ENCODE measurements around the gene POLE4.

The POLE4 gene

DNA sequence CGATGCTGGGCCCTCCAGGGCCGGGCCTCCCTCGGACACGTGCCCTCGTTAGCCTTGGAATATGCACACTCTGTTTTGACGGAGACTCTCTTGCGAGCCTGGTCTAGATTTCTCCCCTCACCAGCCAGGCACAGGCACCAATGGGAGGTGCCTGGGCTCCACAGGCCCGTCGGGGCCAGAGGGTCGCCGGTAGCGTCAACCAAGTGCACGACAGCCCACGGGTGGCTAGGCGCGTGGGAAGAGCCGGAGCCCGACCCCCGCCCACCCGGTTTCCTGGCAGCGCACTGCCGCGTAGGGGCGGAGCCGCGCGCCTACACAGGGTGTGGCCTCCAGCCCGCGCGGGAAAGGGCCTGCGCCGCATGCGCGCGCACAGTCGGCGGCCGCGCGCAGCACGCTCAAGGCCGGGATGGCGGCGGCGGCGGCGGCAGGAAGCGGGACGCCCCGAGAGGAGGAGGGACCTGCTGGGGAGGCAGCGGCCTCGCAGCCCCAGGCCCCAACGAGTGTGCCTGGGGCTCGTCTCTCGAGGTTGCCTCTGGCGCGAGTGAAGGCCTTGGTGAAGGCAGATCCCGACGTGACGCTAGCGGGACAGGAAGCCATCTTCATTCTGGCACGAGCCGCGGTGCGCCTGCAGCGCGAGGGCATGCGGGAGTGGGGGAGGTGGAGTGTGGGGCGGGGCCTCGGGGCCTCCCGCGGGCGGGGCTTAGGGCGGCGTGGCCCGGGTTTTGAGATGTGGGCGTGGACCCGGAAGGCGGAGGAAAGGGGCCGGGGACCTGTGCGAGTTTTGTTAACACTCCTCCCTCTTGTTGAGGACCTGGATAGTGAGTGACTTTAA is at the start of gene POLE4 (continued):
- TF ChIP-seq ZNF747 (tag by site-specific recombination; IDR thresholded peaks at IDR 0.05) = no peak
- no peak for TF ChIP-seq ZNF544 (tag by site-specific recombination; IDR thresholded peaks at IDR 0.05)
- TF ChIP-seq, protein P1, sequence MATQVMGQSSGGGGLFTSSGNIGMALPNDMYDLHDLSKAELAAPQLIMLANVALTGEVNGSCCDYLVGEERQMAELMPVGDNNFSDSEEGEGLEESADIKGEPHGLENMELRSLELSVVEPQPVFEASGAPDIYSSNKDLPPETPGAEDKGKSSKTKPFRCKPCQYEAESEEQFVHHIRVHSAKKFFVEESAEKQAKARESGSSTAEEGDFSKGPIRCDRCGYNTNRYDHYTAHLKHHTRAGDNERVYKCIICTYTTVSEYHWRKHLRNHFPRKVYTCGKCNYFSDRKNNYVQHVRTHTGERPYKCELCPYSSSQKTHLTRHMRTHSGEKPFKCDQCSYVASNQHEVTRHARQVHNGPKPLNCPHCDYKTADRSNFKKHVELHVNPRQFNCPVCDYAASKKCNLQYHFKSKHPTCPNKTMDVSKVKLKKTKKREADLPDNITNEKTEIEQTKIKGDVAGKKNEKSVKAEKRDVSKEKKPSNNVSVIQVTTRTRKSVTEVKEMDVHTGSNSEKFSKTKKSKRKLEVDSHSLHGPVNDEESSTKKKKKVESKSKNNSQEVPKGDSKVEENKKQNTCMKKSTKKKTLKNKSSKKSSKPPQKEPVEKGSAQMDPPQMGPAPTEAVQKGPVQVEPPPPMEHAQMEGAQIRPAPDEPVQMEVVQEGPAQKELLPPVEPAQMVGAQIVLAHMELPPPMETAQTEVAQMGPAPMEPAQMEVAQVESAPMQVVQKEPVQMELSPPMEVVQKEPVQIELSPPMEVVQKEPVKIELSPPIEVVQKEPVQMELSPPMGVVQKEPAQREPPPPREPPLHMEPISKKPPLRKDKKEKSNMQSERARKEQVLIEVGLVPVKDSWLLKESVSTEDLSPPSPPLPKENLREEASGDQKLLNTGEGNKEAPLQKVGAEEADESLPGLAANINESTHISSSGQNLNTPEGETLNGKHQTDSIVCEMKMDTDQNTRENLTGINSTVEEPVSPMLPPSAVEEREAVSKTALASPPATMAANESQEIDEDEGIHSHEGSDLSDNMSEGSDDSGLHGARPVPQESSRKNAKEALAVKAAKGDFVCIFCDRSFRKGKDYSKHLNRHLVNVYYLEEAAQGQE (tag by site-specific recombination; IDR thresholded peaks at IDR 0.05) = no peak
- no peak for TF ChIP-seq ZNF658 (tag by site-specific recombination; IDR thresholded peaks at IDR 0.05)
- no peak for TF ChIP-seq ZNF146 (tag by site-specific recombination; IDR thresholded peaks at IDR 0.05)
- peak; percentile 68 for TF ChIP-seq ZNF692 (tag by site-specific recombination; IDR thresholded peaks at IDR 0.05)
- TF ChIP-seq ZNF292 (tag by site-specific recombination; IDR thresholded peaks at IDR 0.05; ENCODE audit: borderline replicate concordance, low read depth) = no peak
- TF ChIP-seq TRIM28 (IDR thresholded peaks at IDR 0.05; ENCODE audit: borderline replicate concordance, low read length) = no peak
- no peak for TF ChIP-seq ZNF510 (tag by site-specific recombination; IDR thresholded peaks at IDR 0.05; ENCODE audit: insufficient replicate concordance)
- no peak for TF ChIP-seq PRDM10 (tag by site-specific recombination; IDR thresholded peaks at IDR 0.05)
- TF ChIP-seq KLF9 (tag by site-specific recombination; IDR thresholded peaks at IDR 0.05; ENCODE audit: low read depth) = peak; percentile 74
- TF ChIP-seq ZNF610 (tag by site-specific recombination; IDR thresholded peaks at IDR 0.05; ENCODE audit: borderline replicate concordance) = 0 out of 2 replicates have a peak, but pooled peaks have one; percentile 23
- TF ChIP-seq PRDM1 (tag by site-specific recombination; IDR thresholded peaks at IDR 0.05) = no peak
- TF ChIP-seq, protein P2, sequence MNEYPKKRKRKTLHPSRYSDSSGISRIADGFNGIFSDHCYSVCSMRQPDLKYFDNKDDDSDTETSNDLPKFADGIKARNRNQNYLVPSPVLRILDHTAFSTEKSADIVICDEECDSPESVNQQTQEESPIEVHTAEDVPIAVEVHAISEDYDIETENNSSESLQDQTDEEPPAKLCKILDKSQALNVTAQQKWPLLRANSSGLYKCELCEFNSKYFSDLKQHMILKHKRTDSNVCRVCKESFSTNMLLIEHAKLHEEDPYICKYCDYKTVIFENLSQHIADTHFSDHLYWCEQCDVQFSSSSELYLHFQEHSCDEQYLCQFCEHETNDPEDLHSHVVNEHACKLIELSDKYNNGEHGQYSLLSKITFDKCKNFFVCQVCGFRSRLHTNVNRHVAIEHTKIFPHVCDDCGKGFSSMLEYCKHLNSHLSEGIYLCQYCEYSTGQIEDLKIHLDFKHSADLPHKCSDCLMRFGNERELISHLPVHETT (tag by site-specific recombination; IDR thresholded peaks at IDR 0.05) = no peak
- peak; percentile 49; the same call in 1 of the 2 replicates for TF ChIP-seq ZBTB20 (tag by site-specific recombination; IDR thresholded peaks at IDR 0.05)
- TF ChIP-seq, protein P3, sequence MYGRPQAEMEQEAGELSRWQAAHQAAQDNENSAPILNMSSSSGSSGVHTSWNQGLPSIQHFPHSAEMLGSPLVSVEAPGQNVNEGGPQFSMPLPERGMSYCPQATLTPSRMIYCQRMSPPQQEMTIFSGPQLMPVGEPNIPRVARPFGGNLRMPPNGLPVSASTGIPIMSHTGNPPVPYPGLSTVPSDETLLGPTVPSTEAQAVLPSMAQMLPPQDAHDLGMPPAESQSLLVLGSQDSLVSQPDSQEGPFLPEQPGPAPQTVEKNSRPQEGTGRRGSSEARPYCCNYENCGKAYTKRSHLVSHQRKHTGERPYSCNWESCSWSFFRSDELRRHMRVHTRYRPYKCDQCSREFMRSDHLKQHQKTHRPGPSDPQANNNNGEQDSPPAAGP (tag by site-specific recombination; IDR thresholded peaks at IDR 0.05) = peak; percentile 76
- no peak for TF ChIP-seq ZNF138 (tag by site-specific recombination; IDR thresholded peaks at IDR 0.05; ENCODE audit: borderline replicate concordance)
- no peak for TF ChIP-seq ZNF433 (tag by site-specific recombination; IDR thresholded peaks at IDR 0.05; ENCODE audit: low read depth)
- no peak for TF ChIP-seq ZBTB6 (tag by site-specific recombination; IDR thresholded peaks at IDR 0.05)
- TF ChIP-seq ZNF394 (tag by site-specific recombination; IDR thresholded peaks at IDR 0.05; ENCODE audit: borderline replicate concordance) = no peak
- TF ChIP-seq ZNF24 (tag by site-specific recombination; IDR thresholded peaks at IDR 0.05) = no peak
- TF ChIP-seq ZBTB17 (tag by site-specific recombination; IDR thresholded peaks at IDR 0.05) = peak; percentile 68; the same call in 1 of the 2 replicates
- TF ChIP-seq ZNF155 (tag by site-specific recombination; IDR thresholded peaks at IDR 0.05) = no peak
- TF ChIP-seq ZNF521 (tag by site-specific recombination; IDR thresholded peaks at IDR 0.05) = no peak
- TF ChIP-seq REPIN1 (tag by site-specific recombination; IDR thresholded peaks at IDR 0.05; ENCODE audit: low read depth) = no peak
- TF ChIP-seq ZNF350 (tag by site-specific recombination; IDR thresholded peaks at IDR 0.05) = no peak
- no peak for TF ChIP-seq ZNF175 (tag by site-specific recombination; IDR thresholded peaks at IDR 0.05)
- no peak for TF ChIP-seq ZNF223 (tag by site-specific recombination; IDR thresholded peaks at IDR 0.05)

Data from HEK293 (cell line).